Measurements from ENCODE around the gene CDS2.

CDS2 gene

GRCh38 chr20:5182615-5183254 lies 55.9 kb downstream of the CDS2 start:
- DNase-seq = no peak

- DNase-seq = no peak
These were observed 57.1 kb downstream of the CDS2 start for GRCh38 chr20:5183731-5184474.

GRCh38 chr20:5184684-5185083 lies 57.9 kb downstream of the CDS2 start:
- no peak for DNase-seq

GRCh38 chr20:5187122-5187521 lies 60.3 kb downstream of the CDS2 start:
- no peak for DNase-seq

- no peak for DNase-seq
These were observed 61.9 kb downstream of the CDS2 start for GRCh38 chr20:5188736-5189135.

- no peak for DNase-seq
These were observed 63.1 kb downstream of the CDS2 start for GRCh38 chr20:5189917-5190316.

- DNase-seq = no peak
These were observed 63.6 kb downstream of the CDS2 start for GRCh38 chr20:5190444-5190843.

GRCh38 chr20:5191829-5192569 lies 65.2 kb downstream of the CDS2 start:
- peak; percentile 60 for DNase-seq

GRCh38 chr20:5192570-5193431 lies 66.0 kb downstream of the CDS2 start:
- DNase-seq = no peak

- no peak for DNase-seq
These were observed 68.8 kb downstream of the CDS2 start for GRCh38 chr20:5195655-5196054.

GRCh38 chr20:5196149-5196548 lies 69.3 kb downstream of the CDS2 start:
- no peak for DNase-seq

- DNase-seq = no peak
These were observed 70.5 kb downstream of the CDS2 start for GRCh38 chr20:5197270-5197827.

GRCh38 chr20:5197847-5198650 lies 71.2 kb downstream of the CDS2 start:
- no peak for DNase-seq

GRCh38 chr20:5198651-5198924 lies 71.8 kb downstream of the CDS2 start:
- no peak for DNase-seq

- DNase-seq = no peak
These were observed 76.6 kb downstream of the CDS2 start for GRCh38 chr20:5203380-5203779.

GRCh38 chr20:5205348-5206210 lies 78.8 kb downstream of the CDS2 start:
- DNase-seq = peak; percentile 81

GRCh38 chr20:5207138-5207537 lies 80.3 kb downstream of the CDS2 start:
- no peak for DNase-seq

GRCh38 chr20:5211803-5212714 lies 85.3 kb downstream of the CDS2 start:
- DNase-seq = no peak

- DNase-seq = no peak
These were observed 86.2 kb downstream of the CDS2 start for GRCh38 chr20:5212907-5213487.

- no peak for DNase-seq
These were observed 88.0 kb downstream of the CDS2 start for GRCh38 chr20:5214826-5215225.
